ENCODE measurements around the gene PABPN1. TPM values are rescaled to one million over a fixed set of nuclear protein-coding genes. Genes with fewer than 3 reads are reported as not detected.
A peak's percentile ranks its signal among the peaks of the same experiment; 100 is the strongest.

PABPN1 gene
- total and polyA plus RNA-seq, 9 of the 15 experiments (the other 6 are each of a cell fraction or from before 2014, with no cell fraction given): 32.6 to 388 (median 178) TPM

DNA sequence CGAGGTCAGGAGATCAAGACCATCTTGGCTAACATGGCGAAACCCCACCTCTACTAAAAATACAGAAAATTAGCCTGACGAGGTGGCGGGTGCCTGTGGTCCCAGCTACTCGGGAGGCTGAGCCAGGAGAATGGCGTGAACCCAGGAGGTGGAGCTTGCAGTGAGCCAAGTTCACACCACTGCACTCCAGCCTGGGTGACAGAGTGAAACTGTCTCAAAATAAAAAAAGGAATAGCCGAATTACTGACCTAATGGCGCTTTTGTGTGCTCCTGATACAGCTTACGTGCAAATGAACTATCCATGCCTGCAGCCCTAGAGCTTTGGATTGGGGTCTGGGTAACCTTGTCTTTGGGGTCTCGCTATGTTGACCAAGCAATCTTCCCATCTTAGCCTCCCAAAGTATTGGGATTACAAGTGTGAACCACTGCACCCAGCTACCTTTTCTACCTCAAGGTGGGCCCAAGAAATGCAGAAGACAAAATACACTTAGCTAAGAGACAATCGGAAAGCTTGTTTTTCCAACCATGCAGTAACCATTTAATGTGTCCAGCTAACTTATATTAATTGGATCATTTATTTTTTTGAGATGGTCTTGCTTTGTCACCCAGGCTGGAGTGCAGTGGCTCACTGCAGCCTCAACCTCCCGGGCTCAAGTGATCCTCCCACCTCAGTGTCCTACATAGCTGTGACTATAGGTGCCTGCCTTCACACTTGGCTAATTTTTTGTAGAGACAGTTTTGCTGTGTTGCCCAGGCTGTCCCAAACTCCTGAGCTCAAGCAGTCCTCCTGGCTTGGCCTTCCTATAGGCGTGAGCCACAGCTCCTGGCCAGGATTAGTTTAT lies 5.5 kb downstream of the PABPN1 start (continued):
- TF ChIP-seq ZFP30 (CRISPR knock-in tag; IDR thresholded peaks at IDR 0.05; ENCODE audit: borderline replicate concordance) (no peak), MYNN (IDR thresholded peaks at IDR 0.05) (peak; percentile 33; the same call in 1 of the 2 replicates), MYNN (CRISPR knock-in tag; IDR thresholded peaks at IDR 0.05) (no peak), BACH1 (tag; IDR thresholded peaks at IDR 0.05) (no peak), ZBTB7A (IDR thresholded peaks at IDR 0.05; ENCODE audit: borderline replicate concordance, control insufficient read depth, low read depth, low read length) (no peak), PHB (CRISPR knock-in tag; IDR thresholded peaks at IDR 0.05) (0 out of 2 replicates have a peak, but pooled peaks have one; percentile 19), LCOR (CRISPR knock-in tag; IDR thresholded peaks at IDR 0.05) (no peak), KDM1A (IDR thresholded peaks at IDR 0.05) (no peak), ZC3H8 (IDR thresholded peaks at IDR 0.05) (no peak), ZNF830 (CRISPR knock-in tag; IDR thresholded peaks at IDR 0.05) (no peak), NR2C1 (IDR thresholded peaks at IDR 0.05) (no peak), NR2C1 (tag; IDR thresholded peaks at IDR 0.05) (no peak), ZNF133 (CRISPR knock-in tag; IDR thresholded peaks at IDR 0.05) (no peak), ZNF696 (CRISPR knock-in tag; conservative IDR thresholded peaks at IDR 0.05) (peak; percentile 56; the same call in 1 of the 2 replicates), CREB1 (IDR thresholded peaks at IDR 0.05) (no peak), CREB1 (CRISPR knock-in tag; IDR thresholded peaks at IDR 0.05) (no peak), POLR2AphosphoS2 (IDR thresholded peaks at IDR 0.05; ENCODE audit: low read length) (peak; percentile 83), ZNF280A (IDR thresholded peaks at IDR 0.05; ENCODE audit: low read depth, partially characterized antibody) (no peak), RB1 (IDR thresholded peaks at IDR 0.05; ENCODE audit: low read depth) (no peak), BRD4 (IDR thresholded peaks at IDR 0.05) (no peak), ZFX (CRISPR knock-in tag; IDR thresholded peaks at IDR 0.05) (no peak), RBM34 (IDR thresholded peaks at IDR 0.05; ENCODE audit: borderline replicate concordance, insufficient read depth, low read length) (no peak), HDAC2 (IDR thresholded peaks at IDR 0.05) (no peak), EP300 (IDR thresholded peaks at IDR 0.05; ENCODE audit: low read length) (no peak), POLR2G (IDR thresholded peaks at IDR 0.05; ENCODE audit: low read depth, low read length) (peak; percentile 32), MTA1 (IDR thresholded peaks at IDR 0.05; ENCODE audit: borderline replicate concordance) (no peak), RHOXF2B (CRISPR knock-in tag; conservative IDR thresholded peaks at IDR 0.05) (no peak), TRIM24 (IDR thresholded peaks at IDR 0.05) (no peak)
- TF ChIP-seq, protein P1, sequence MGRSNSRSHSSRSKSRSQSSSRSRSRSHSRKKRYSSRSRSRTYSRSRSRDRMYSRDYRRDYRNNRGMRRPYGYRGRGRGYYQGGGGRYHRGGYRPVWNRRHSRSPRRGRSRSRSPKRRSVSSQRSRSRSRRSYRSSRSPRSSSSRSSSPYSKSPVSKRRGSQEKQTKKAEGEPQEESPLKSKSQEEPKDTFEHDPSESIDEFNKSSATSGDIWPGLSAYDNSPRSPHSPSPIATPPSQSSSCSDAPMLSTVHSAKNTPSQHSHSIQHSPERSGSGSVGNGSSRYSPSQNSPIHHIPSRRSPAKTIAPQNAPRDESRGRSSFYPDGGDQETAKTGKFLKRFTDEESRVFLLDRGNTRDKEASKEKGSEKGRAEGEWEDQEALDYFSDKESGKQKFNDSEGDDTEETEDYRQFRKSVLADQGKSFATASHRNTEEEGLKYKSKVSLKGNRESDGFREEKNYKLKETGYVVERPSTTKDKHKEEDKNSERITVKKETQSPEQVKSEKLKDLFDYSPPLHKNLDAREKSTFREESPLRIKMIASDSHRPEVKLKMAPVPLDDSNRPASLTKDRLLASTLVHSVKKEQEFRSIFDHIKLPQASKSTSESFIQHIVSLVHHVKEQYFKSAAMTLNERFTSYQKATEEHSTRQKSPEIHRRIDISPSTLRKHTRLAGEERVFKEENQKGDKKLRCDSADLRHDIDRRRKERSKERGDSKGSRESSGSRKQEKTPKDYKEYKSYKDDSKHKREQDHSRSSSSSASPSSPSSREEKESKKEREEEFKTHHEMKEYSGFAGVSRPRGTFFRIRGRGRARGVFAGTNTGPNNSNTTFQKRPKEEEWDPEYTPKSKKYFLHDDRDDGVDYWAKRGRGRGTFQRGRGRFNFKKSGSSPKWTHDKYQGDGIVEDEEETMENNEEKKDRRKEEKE (IDR thresholded peaks at IDR 0.05; ENCODE audit: borderline replicate concordance in 1 of 2, control insufficient read depth in 1 of 2, low read depth in 2 of 2, low read length in 1 of 2): no peak

All from K562 (cell line).